PC-9 (cell line): ENCODE data around the gene ADAMTS10. TPM values are rescaled to one million over a fixed set of nuclear protein-coding genes. Genes with fewer than 3 reads are reported as not detected.
"Not testable (repeated sequence)": the region's sequence is repeated elsewhere in the genome, so short reads cannot be mapped to it uniquely, and the experiment has no call there.

ENCODE experiments used
- BruUV-seq: library from RNA; stranded (reverse); fragments of 400-500 nt; replicated peaks from 2 replicates; lab custom pipeline; 2021; lab: Mats Ljungman, UMichigan
- CTCF ChIA-PET: fragments of 300-600 bp; sonication (Branson Sonifier 250); formaldehyde crosslinking; loops from one replicate; lab custom pipeline; 2022; ENCODE audit warnings: antibody characterized with exemption; lab: Charles Lee
- POLR2A ChIA-PET: fragments of 300-600 bp; sonication (Branson Sonifier 250); formaldehyde crosslinking; loops from one replicate; lab custom pipeline; 2022; ENCODE audit warnings: antibody characterized with exemption; ENCODE audit not compliant: unreplicated experiment; lab: Charles Lee
- DNase-seq, 2 experiments: peaks; one replicate each; pipeline versions ENCODE4 v3.0.0 to v3.0.0-alpha.2; 2015 to 2022; ENCODE audit warnings: mixed read lengths in 1 of 2
- H2AFZ ChIP-seq: fragments of 200-600 bp; sonication (generic); 2 replicates; pipeline ENCODE4 v1.8.1; 2017; ENCODE audit warnings: antibody characterized with exemption
- H3F3A ChIP-seq: fragments of 200-600 bp; sonication (generic); 2 replicates; pipeline ENCODE4 v1.8.1; 2017; ENCODE audit warnings: antibody characterized with exemption, mild to moderate bottlenecking, low read depth; ENCODE audit not compliant: insufficient read depth
- H3K27ac ChIP-seq: fragments of 200-600 bp; sonication (generic); 2 replicates; pipeline ENCODE4 v1.6.1; 2016; ENCODE audit warnings: mixed run types
- H3K27me3 ChIP-seq: fragments of 200-600 bp; sonication (generic); 2 replicates; pipeline ENCODE4 v1.6.1; 2016; ENCODE audit warnings: low read depth, mixed run types; ENCODE audit not compliant: insufficient read depth
- H3K36me3 ChIP-seq: fragments of 200-600 bp; sonication (generic); 2 replicates; pipeline ENCODE4 v1.6.1; 2016; ENCODE audit warnings: low read depth, mixed run types
- H3K4me1 ChIP-seq: fragments of 200-600 bp; sonication (generic); replicated peaks from 2 replicates; pipeline ENCODE4 v1.6.1; 2016; ENCODE audit warnings: mixed run types; ENCODE audit not compliant: insufficient read depth
- H3K4me2 ChIP-seq: fragments of 200-600 bp; sonication (generic); 2 replicates; pipeline ENCODE4 v1.6.1; 2017; ENCODE audit warnings: mixed run types
- H3K4me3 ChIP-seq: fragments of 200-600 bp; sonication (generic); 2 replicates; pipeline ENCODE4 v1.6.1; 2016; ENCODE audit warnings: mixed run types
- H3K79me2 ChIP-seq: fragments of 200-600 bp; sonication (generic); 2 replicates; pipeline ENCODE4 v1.6.1; 2017; ENCODE audit warnings: low read depth, mixed run types
- H3K9me2 ChIP-seq: fragments of 200-600 bp; sonication (generic); 2 replicates; pipeline ENCODE4 v1.8.1; 2017; ENCODE audit warnings: mild to moderate bottlenecking; ENCODE audit not compliant: insufficient read depth
- H3K9me3 ChIP-seq: fragments of 200-600 bp; sonication (generic); 2 replicates; pipeline ENCODE4 v1.8.1; 2016; ENCODE audit warnings: low read depth; ENCODE audit not compliant: insufficient read depth
- H4K20me1 ChIP-seq: fragments of 200-600 bp; sonication (generic); 2 replicates; pipeline ENCODE4 v1.8.1; 2017; ENCODE audit not compliant: insufficient read depth
- EZH2 ChIP-seq: fragments of 200-600 bp; sonication (generic); IDR thresholded peaks from 2 replicates; pipeline ENCODE4 v1.8.0; 2017; ENCODE audit warnings: antibody characterized with exemption, low read depth
- intact Hi-C: fragments of 100-400 bp; cut with micrococcal nuclease; formaldehyde crosslinking; loops from one replicate; pipeline ENCODE4 v1.10.0; 2022; ENCODE audit not compliant: unreplicated experiment
- total RNA-seq: library from RNA; stranded (reverse); gene quantifications from 2 replicates; pipeline ENCODE4 v1.2.3, GENCODE V29; 2021
- TF ChIP-seq, protein P1 (sequence below): fragments of 200-600 bp; sonication (generic); conservative IDR thresholded peaks from 2 replicates; pipeline ENCODE4 v1.6.1; 2017; ENCODE audit warnings: mixed run types, antibody characterized with exemption, mild to moderate bottlenecking, moderate library complexity

ADAMTS10 gene
- total RNA-seq, 1 experiment from 2014 or later: not detected

DNA sequence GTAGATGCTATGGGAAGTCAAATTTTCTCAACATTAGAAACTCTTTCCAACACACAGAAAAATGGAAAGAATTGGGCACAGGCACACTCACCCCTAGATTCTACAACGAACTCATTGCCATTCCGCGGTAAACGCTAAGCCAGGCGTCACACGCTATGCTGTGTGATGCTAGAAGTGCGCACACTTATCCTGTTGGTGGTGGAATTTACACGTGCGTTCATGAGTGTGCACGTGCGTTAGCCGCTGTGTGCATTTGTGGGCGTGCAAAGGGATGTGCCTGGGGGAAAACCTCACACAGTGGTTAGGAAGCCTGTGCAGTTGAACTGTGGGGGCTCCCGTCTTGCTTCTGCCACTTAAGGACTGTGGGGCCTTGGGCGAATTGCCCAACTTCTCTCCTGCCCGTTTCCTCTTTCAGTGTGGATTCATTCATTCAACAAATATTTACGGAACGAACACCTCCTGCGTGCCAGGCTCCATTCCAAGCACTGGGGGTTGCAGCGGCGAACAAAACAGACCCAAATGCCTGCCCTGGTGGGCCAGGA is 27.6 kb upstream of the ADAMTS10 start:
- POLR2A ChIA-PET: interaction anchor here (0.6 to 0.7 kb wide), 2 partner anchors 33 to 46 kb away, joined by 7 to 9 read pairs; no protein-coding TSS in a partner anchor

GRCh38 chr19:8637070-8637469 is 26.6 kb upstream of the ADAMTS10 start:
- H3K4me1 ChIP-seq, BruUV-seq, CTCF ChIA-PET, H3F3A ChIP-seq, H2AFZ ChIP-seq, H3K4me2 ChIP-seq, H3K9me2 ChIP-seq, H3K79me2 ChIP-seq, H3K9me3 ChIP-seq, H3K27ac ChIP-seq, H3K27me3 ChIP-seq, POLR2A ChIA-PET, intact Hi-C loops, H3K36me3 ChIP-seq, H4K20me1 ChIP-seq, DNase-seq, H3K4me3 ChIP-seq: not testable (repeated sequence)

More for the DNA sequence above, 27.6 kb upstream of the ADAMTS10 start:
- Histone ChIP-seq H3K4me2 (no peak overlapping the region), H3K27me3 (no peaks in the 10 kb centered on the region), H3F3A (0 out of 2 replicates have a peak, but pooled peaks cover 10% of the 10 kb centered on the region), H3K36me3 (no peaks in the 10 kb centered on the region), H3K4me1 (no peaks in the 10 kb centered on the region), H3K79me2 (no peaks in the 10 kb centered on the region), H4K20me1 (no peaks in the 10 kb centered on the region), H2AFZ (no peak overlapping the region), H3K27ac (no peak overlapping the region), H3K9me3 (no peaks in the 10 kb centered on the region; the same call in 1 of the 2 replicates), H3K4me3 (no peak overlapping the region), H3K9me2 (no peaks in the 10 kb centered on the region)
- CTCF ChIA-PET: no interaction called here
- no TSS peak for BruUV-seq
- intact Hi-C loops: no loop called here
- TF ChIP-seq, protein P1, sequence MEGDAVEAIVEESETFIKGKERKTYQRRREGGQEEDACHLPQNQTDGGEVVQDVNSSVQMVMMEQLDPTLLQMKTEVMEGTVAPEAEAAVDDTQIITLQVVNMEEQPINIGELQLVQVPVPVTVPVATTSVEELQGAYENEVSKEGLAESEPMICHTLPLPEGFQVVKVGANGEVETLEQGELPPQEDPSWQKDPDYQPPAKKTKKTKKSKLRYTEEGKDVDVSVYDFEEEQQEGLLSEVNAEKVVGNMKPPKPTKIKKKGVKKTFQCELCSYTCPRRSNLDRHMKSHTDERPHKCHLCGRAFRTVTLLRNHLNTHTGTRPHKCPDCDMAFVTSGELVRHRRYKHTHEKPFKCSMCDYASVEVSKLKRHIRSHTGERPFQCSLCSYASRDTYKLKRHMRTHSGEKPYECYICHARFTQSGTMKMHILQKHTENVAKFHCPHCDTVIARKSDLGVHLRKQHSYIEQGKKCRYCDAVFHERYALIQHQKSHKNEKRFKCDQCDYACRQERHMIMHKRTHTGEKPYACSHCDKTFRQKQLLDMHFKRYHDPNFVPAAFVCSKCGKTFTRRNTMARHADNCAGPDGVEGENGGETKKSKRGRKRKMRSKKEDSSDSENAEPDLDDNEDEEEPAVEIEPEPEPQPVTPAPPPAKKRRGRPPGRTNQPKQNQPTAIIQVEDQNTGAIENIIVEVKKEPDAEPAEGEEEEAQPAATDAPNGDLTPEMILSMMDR: no peak
- TF ChIP-seq EZH2: no peak
- peak; percentile 11 to 51 for DNase-seq

DNA sequence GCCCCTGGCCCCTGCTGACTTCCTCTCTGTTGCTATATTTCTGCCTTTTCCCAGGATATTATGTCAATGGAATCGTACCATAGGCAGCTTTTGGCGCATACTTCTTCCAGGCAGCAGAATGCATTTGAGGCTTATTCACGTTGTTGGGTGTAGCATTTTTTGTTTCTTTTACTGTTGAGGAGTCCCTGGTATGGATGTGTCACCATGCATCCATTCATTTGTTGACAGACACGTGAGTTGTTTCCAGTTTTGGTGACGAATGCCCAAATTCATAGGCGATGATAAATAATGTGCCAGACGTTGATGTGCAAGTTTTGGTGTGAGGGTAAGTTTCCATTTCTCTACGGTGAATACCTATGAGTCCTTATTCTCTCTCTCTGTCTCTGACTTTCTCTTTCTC is 24.9 kb upstream of the ADAMTS10 start:
- CTCF ChIA-PET: no interaction called here

More for the DNA sequence above, 24.9 kb upstream of the ADAMTS10 start:
- Histone ChIP-seq H3K4me1 (no peaks in the 10 kb centered on the region), H4K20me1 (no peaks in the 10 kb centered on the region), H3K27me3 (0 out of 2 replicates have a peak, but pooled peaks cover 6% of the 10 kb centered on the region), H3K4me2 (no peak overlapping the region), H3K9me3 (no peaks in the 10 kb centered on the region), H3K79me2 (no peaks in the 10 kb centered on the region), H3K27ac (no peak overlapping the region), H3F3A (0 out of 2 replicates have a peak, but pooled peaks cover 9% of the 10 kb centered on the region), H3K4me3 (no peak overlapping the region), H2AFZ (no peak overlapping the region), H3K9me2 (no peaks in the 10 kb centered on the region), H3K36me3 (no peaks in the 10 kb centered on the region)
- TF ChIP-seq, protein P1: no peak
- TF ChIP-seq EZH2: no peak
- BruUV-seq: no TSS peak
- intact Hi-C loops: no loop called here
- POLR2A ChIA-PET: no interaction called here
- DNase-seq: peak in 1 of 2 experiments; percentile 82
